GM12878 (cell line): Measurements from ENCODE around the gene KCNA2. TPM values are rescaled to one million over a fixed set of nuclear protein-coding genes. Genes with fewer than 3 reads are reported as not detected.

Experiments
- ATAC-seq: fragments of 200-7000 bp; cut with Tn5 transposase; 3 replicates; pipeline ENCODE4 v1.9.1; 2020; ENCODE audit warnings: mild to moderate bottlenecking, moderate library complexity
- BruUV-seq: library from RNA; stranded (reverse); fragments of 400-500 nt; replicated peaks from 2 replicates; lab custom pipeline; 2021; lab: Mats Ljungman, UMichigan
- CTCF ChIA-PET: fragments of 300-600 bp; sonication (Branson Sonifier 250); formaldehyde crosslinking; extraction: SDS; loops from one replicate; lab custom pipeline; 2021; ENCODE audit warnings: inconsistent platforms; lab: Yijun Ruan, JAX
- POLR2A ChIA-PET: fragments of 350-600 bp; formaldehyde crosslinking; extraction: SDS; loops from one replicate; lab custom pipeline; 2021; ENCODE audit warnings: inconsistent platforms; lab: Charles Lee
- RAD21 ChIA-PET: fragments of 300-600 bp; sonication (Branson Sonifier 250); formaldehyde crosslinking; loops from one replicate; lab custom pipeline; 2023; ENCODE audit warnings: antibody characterized with exemption; ENCODE audit not compliant: unreplicated experiment; lab: Charles Lee
- SMC1A ChIA-PET: fragments of 300-600 bp; sonication (Branson Sonifier 250); formaldehyde crosslinking; loops from one replicate; lab custom pipeline; 2023; ENCODE audit not compliant: unreplicated experiment, uncharacterized antibody; lab: Charles Lee
- DNase-seq: peaks from one replicate; pipeline ENCODE4 v3.0.0-alpha.2; 2011; ENCODE audit warnings: low read depth, low spot score
- FAIRE-seq: peaks from 3 replicates; lab custom pipeline; 2011; peaks lifted over from hg19 to GRCh38; lab: Jason Lieb, UNC
- H2AFZ ChIP-seq: 2 replicates; pipeline ENCODE4 v1.6.0; 2011; ENCODE audit warnings: low read depth, low read length, control low read depth; ENCODE audit not compliant: control insufficient read depth
- H3K27ac ChIP-seq: 2 replicates; pipeline ENCODE4 v1.5.1; 2011; ENCODE audit warnings: control low read depth; ENCODE audit not compliant: control insufficient read depth, insufficient read depth
- H3K27me3 ChIP-seq, 2 experiments: replicated peaks in 1 of 2; 2 replicates each; pipeline versions ENCODE4 v1.6.0 to v1.6.1; 2011; ENCODE audit warnings: low read length in 1 of 2; ENCODE audit not compliant: control insufficient read depth in 2 of 2, insufficient read depth in 2 of 2
- H3K36me3 ChIP-seq, 2 experiments: 2 replicates each; pipeline ENCODE4 v1.5.1; 2011; ENCODE audit warnings: low read length in 1 of 2; ENCODE audit not compliant: control insufficient read depth in 2 of 2, insufficient read depth in 2 of 2
- H3K4me1 ChIP-seq: 2 replicates; pipeline ENCODE4 v1.6.1; 2011; ENCODE audit warnings: mild to moderate bottlenecking, low read length, moderate library complexity, mixed read lengths; ENCODE audit not compliant: control insufficient read depth, insufficient read depth
- H3K4me2 ChIP-seq: 2 replicates; pipeline ENCODE4 v1.6.0; 2011; ENCODE audit warnings: control low read depth; ENCODE audit not compliant: control insufficient read depth, insufficient read depth
- H3K4me3 ChIP-seq: fragments of 200-600 bp; sonication (generic); 2 replicates; pipeline ENCODE4 v1.5.1; 2016
- H3K79me2 ChIP-seq: 2 replicates; pipeline ENCODE4 v1.6.0; 2011; ENCODE audit warnings: low read length; ENCODE audit not compliant: control insufficient read depth, insufficient read depth
- H3K9ac ChIP-seq: 2 replicates; pipeline ENCODE4 v1.8.0; 2011; ENCODE audit warnings: low read length, control low read depth, mixed read lengths; ENCODE audit not compliant: control insufficient read depth, insufficient read depth
- H3K9me3 ChIP-seq: replicated peaks from 3 replicates; pipeline ENCODE4 v1.5.1; 2011; ENCODE audit warnings: mild to moderate bottlenecking, low read length; ENCODE audit not compliant: control insufficient read depth, insufficient read depth
- H4K20me1 ChIP-seq: 2 replicates; pipeline ENCODE4 v1.6.0; 2011; ENCODE audit not compliant: control insufficient read depth, insufficient read depth
- BMI1 ChIP-seq: fragments of 450-650 bp; IDR thresholded peaks from 2 replicates; pipeline ENCODE4 v1.6.1; 2016; ENCODE audit warnings: mild to moderate bottlenecking, moderate library complexity, borderline replicate concordance
- CHD1 ChIP-seq: IDR thresholded peaks from 2 replicates; pipeline ENCODE4 v1.6.1; 2012; ENCODE audit warnings: low read depth, low read length, improper control_type of control experiment
- MTA3 ChIP-seq: IDR thresholded peaks from 2 replicates; pipeline ENCODE4 v1.6.1; 2012; ENCODE audit warnings: low read length, inconsistent platforms, borderline replicate concordance
- NR2C1 ChIP-seq: fragments of 450-650 bp; IDR thresholded peaks from 2 replicates; pipeline ENCODE4 v1.6.1; 2017; ENCODE audit warnings: antibody characterized with exemption, mild to moderate bottlenecking, moderate library complexity
- POLR2AphosphoS2 ChIP-seq: IDR thresholded peaks from 2 replicates; pipeline ENCODE4 v1.6.1; 2011; ENCODE audit warnings: low read depth, mild to moderate bottlenecking, low read length, improper control_type of control experiment, moderate library complexity
- RAD51 ChIP-seq: fragments of 450-650 bp; IDR thresholded peaks from 2 replicates; pipeline ENCODE4 v1.6.1; 2016; ENCODE audit warnings: moderate library complexity, mild to moderate bottlenecking, inconsistent platforms
- SREBF2 ChIP-seq: IDR thresholded peaks from 2 replicates; pipeline ENCODE4 v1.6.1; 2012; ENCODE audit warnings: mild to moderate bottlenecking, low read length
- TCF12 ChIP-seq: IDR thresholded peaks from 2 replicates; pipeline ENCODE4 v1.6.1; 2011; ENCODE audit warnings: low read depth, mild to moderate bottlenecking, low read length
- WGBS: methylation state at CpG from one replicate; pipeline ENCODE4 v1.1.6; 2016; ENCODE audit warnings: low lambda C conversion rate; ENCODE audit not compliant: insufficient replicate concordance, insufficient coverage; ENCODE audit errors: missing lambda C conversion rate; 5-methylcytosine and 5-hydroxymethylcytosine counted together
- in situ Hi-C: fragments of 300-500 bp; cut with MboI; formaldehyde crosslinking; loops from 9 replicates; pipeline ENCODE4 v1.14.3; 2018; ENCODE audit warnings: mixed read lengths
- intact Hi-C: fragments of 100-400 bp; cut with micrococcal nuclease; formaldehyde crosslinking; loops from one replicate; pipeline ENCODE4 v1.14.2; 2022; ENCODE audit not compliant: unreplicated experiment
- polyA plus RNA-seq, 11 experiments: library from polyadenylated mRNA; depleted of rRNA in 4 of 11; unstranded in 6 of 11; stranded (reverse) in 5 of 11; fragments of >200 nt; fragmentation: Nextera tagmentation in 4 of 11; fragmentation: Illumina TruSeq in 1 of 11; extraction: Ambion mirVana in 4 of 11; extraction: Trizol in 1 of 11; gene quantifications; 1 replicate in 1 of 11; 2 replicates in 10 of 11; pipeline versions ENCODE4 v1.2.1 to v1.2.3, GENCODE V29; 2011 to 2016; ENCODE audit warnings: inconsistent platforms in 2 of 11, missing spikeins in 2 of 11, low read depth in 1 of 11
- total RNA-seq, 4 experiments: library from RNA; depleted of rRNA in 3 of 4; stranded (reverse); fragments of >200 nt in 3 of 4; fragmentation: Illumina TruSeq in 1 of 4; extraction: Trizol in 1 of 4; gene quantifications; 2 replicates each; pipeline versions ENCODE4 v1.2.1 to v1.2.3, GENCODE V29; 2013 to 2021
- TF ChIP-seq, protein P1 (sequence below): fragments of 450-650 bp; formaldehyde crosslinking; IDR thresholded peaks from 2 replicates; pipeline ENCODE4 v1.5.0; 2022; ENCODE audit warnings: mild to moderate bottlenecking, missing genetic modification characterization
- TF ChIP-seq, protein P2 (sequence below): fragments of 150-350 bp; IDR thresholded peaks from 2 replicates; pipeline ENCODE4 v1.6.1; 2014; ENCODE audit warnings: mild to moderate bottlenecking, low read depth, low read length
- TF ChIP-seq, protein P3 (sequence below): fragments of 450-650 bp; formaldehyde crosslinking; IDR thresholded peaks from 2 replicates; pipeline ENCODE4 v1.4.0; 2020; ENCODE audit warnings: mild to moderate bottlenecking, moderate library complexity

KCNA2 gene
- total and polyA plus RNA-seq, 10 of the 15 experiments (the other 5 are each of a cell fraction or from before 2014, with no cell fraction given): 0.02 to 0.56 (median 0.10) TPM; not detected in 2

DNA sequence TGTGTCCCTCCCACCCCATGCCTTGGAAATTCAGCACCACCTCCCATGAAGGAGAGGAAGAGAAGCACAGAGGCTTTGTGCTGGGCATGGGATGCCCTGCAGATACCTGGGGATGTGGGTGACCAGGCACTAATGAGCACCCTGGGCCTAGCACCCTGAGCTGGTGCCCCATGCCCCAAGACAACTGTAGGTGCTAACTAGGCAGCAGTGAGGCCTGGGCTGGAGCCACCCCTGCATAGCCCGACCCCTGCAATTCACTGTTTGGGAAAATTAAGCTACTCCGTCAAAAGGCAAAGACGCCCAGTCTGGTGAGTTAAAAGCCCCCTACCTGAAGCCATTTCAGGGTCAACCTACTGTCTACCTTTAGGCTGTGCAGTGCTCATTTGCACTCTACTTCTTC lies 5.4 kb downstream of the KCNA2 start:
- RAD21 ChIA-PET: no interaction called here
- Histone ChIP-seq H3K9ac (no peak overlapping the region), H3K79me2 (no peaks in the 10 kb centered on the region), H2AFZ (no peak overlapping the region), H3K27me3 (peaks cover 6% of the 10 kb centered on the region in 2 experiments), H3K4me2 (no peak overlapping the region), H3K9me3 (no peaks in the 10 kb centered on the region), H4K20me1 (no peaks in the 10 kb centered on the region), H3K4me1 (no peaks in the 10 kb centered on the region), H3K36me3 (no peaks in the 10 kb centered on the region), H3K4me3 (no peak overlapping the region), H3K27ac (no peak overlapping the region)
- POLR2A ChIA-PET: interaction anchor here (0.5 kb wide), 1 partner anchor 277 kb away, joined by 3 read pairs; no protein-coding TSS in a partner anchor
- intact Hi-C loops: loop anchor here (10.0 kb wide), 1 partner anchor 1184 kb away; no protein-coding TSS in a partner anchor
- ATAC-seq (no peak), FAIRE-seq (no peak), DNase-seq (no peak)
- SMC1A ChIA-PET: no interaction called here
- TF ChIP-seq NR2C1 (no peak), BMI1 (no peak), CHD1 (no peak), TCF12 (no peak), SREBF2 (no peak), MTA3 (no peak), RAD51 (no peak), POLR2AphosphoS2 (no peak)
- TF ChIP-seq, protein P1, sequence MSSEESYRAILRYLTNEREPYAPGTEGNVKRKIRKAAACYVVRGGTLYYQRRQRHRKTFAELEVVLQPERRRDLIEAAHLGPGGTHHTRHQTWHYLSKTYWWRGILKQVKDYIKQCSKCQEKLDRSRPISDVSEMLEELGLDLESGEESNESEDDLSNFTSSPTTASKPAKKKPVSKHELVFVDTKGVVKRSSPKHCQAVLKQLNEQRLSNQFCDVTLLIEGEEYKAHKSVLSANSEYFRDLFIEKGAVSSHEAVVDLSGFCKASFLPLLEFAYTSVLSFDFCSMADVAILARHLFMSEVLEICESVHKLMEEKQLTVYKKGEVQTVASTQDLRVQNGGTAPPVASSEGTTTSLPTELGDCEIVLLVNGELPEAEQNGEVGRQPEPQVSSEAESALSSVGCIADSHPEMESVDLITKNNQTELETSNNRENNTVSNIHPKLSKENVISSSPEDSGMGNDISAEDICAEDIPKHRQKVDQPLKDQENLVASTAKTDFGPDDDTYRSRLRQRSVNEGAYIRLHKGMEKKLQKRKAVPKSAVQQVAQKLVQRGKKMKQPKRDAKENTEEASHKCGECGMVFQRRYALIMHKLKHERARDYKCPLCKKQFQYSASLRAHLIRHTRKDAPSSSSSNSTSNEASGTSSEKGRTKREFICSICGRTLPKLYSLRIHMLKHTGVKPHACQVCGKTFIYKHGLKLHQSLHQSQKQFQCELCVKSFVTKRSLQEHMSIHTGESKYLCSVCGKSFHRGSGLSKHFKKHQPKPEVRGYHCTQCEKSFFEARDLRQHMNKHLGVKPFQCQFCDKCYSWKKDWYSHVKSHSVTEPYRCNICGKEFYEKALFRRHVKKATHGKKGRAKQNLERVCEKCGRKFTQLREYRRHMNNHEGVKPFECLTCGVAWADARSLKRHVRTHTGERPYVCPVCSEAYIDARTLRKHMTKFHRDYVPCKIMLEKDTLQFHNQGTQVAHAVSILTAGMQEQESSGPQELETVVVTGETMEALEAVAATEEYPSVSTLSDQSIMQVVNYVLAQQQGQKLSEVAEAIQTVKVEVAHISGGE (CRISPR knock-in tag): no peak
- TF ChIP-seq, protein P2, sequence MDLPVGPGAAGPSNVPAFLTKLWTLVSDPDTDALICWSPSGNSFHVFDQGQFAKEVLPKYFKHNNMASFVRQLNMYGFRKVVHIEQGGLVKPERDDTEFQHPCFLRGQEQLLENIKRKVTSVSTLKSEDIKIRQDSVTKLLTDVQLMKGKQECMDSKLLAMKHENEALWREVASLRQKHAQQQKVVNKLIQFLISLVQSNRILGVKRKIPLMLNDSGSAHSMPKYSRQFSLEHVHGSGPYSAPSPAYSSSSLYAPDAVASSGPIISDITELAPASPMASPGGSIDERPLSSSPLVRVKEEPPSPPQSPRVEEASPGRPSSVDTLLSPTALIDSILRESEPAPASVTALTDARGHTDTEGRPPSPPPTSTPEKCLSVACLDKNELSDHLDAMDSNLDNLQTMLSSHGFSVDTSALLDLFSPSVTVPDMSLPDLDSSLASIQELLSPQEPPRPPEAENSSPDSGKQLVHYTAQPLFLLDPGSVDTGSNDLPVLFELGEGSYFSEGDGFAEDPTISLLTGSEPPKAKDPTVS: no peak
- TF ChIP-seq, protein P3, sequence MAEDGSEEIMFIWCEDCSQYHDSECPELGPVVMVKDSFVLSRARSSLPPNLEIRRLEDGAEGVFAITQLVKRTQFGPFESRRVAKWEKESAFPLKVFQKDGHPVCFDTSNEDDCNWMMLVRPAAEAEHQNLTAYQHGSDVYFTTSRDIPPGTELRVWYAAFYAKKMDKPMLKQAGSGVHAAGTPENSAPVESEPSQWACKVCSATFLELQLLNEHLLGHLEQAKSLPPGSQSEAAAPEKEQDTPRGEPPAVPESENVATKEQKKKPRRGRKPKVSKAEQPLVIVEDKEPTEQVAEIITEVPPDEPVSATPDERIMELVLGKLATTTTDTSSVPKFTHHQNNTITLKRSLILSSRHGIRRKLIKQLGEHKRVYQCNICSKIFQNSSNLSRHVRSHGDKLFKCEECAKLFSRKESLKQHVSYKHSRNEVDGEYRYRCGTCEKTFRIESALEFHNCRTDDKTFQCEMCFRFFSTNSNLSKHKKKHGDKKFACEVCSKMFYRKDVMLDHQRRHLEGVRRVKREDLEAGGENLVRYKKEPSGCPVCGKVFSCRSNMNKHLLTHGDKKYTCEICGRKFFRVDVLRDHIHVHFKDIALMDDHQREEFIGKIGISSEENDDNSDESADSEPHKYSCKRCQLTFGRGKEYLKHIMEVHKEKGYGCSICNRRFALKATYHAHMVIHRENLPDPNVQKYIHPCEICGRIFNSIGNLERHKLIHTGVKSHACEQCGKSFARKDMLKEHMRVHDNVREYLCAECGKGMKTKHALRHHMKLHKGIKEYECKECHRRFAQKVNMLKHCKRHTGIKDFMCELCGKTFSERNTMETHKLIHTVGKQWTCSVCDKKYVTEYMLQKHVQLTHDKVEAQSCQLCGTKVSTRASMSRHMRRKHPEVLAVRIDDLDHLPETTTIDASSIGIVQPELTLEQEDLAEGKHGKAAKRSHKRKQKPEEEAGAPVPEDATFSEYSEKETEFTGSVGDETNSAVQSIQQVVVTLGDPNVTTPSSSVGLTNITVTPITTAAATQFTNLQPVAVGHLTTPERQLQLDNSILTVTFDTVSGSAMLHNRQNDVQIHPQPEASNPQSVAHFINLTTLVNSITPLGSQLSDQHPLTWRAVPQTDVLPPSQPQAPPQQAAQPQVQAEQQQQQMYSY (CRISPR knock-in tag): no peak
- 69% methylated on average over 3 of the region's 3 CpGs for WGBS
- in situ Hi-C loops: no loop called here
- CTCF ChIA-PET: no interaction called here
- no TSS peak for BruUV-seq
